Liver (tissue), 9 donors: ENCODE results near the gene CCNDBP1. TPM values are rescaled to one million over a fixed set of nuclear protein-coding genes. Genes with fewer than 3 reads are reported as not detected.

Experiments
- DNase-seq: peaks from one replicate; pipeline ENCODE4 v3.0.0-alpha.2; 2017; ENCODE audit warnings: low spot score
- H3K27ac ChIP-seq, 2 donors: one replicate each; pipeline ENCODE4 v1.7.0; 2013; ENCODE audit warnings: inconsistent platforms in 2 of 2, low read length in 2 of 2, control low read depth in 1 of 2, low read depth in 1 of 2, mild to moderate bottlenecking in 1 of 2
- H3K27me3 ChIP-seq, 4 donors: one replicate each; pipeline versions ENCODE4 v1.6.1 to v1.7.0; 2013; ENCODE audit warnings: low read length in 3 of 4, inconsistent platforms in 1 of 4, mild to moderate bottlenecking in 1 of 4, moderate library complexity in 1 of 4; ENCODE audit not compliant: control insufficient read depth in 4 of 4, insufficient read depth in 4 of 4
- H3K36me3 ChIP-seq, 4 donors: one replicate each; pipeline versions ENCODE4 v1.6.1 to v1.7.0; 2013; ENCODE audit warnings: low read length in 3 of 4, mild to moderate bottlenecking in 3 of 4, low read depth in 1 of 4, moderate library complexity in 1 of 4; ENCODE audit not compliant: control insufficient read depth in 4 of 4, insufficient read depth in 3 of 4
- H3K4me1 ChIP-seq, 4 donors: one replicate each; pipeline versions ENCODE4 v1.6.1 to v1.7.0; 2013; ENCODE audit warnings: low read length in 3 of 4, mild to moderate bottlenecking in 3 of 4, moderate library complexity in 1 of 4; ENCODE audit not compliant: control insufficient read depth in 4 of 4, insufficient read depth in 4 of 4
- H3K4me3 ChIP-seq, 3 donors: one replicate each; pipeline versions ENCODE4 v1.6.1 to v1.7.0; 2013; ENCODE audit warnings: low read length in 3 of 3, control low read depth in 1 of 3, low read depth in 1 of 3, mild to moderate bottlenecking in 1 of 3
- H3K9ac ChIP-seq, 2 donors: one replicate each; pipeline ENCODE4 v1.7.0; 2013; ENCODE audit warnings: low read length in 2 of 2, mild to moderate bottlenecking in 2 of 2, moderate library complexity in 2 of 2, control low read depth in 1 of 2, low read depth in 1 of 2
- H3K9me3 ChIP-seq, 4 donors: one replicate each; pipeline versions ENCODE4 v1.6.1 to v1.7.0; 2013; ENCODE audit warnings: low read length in 3 of 4; ENCODE audit not compliant: control insufficient read depth in 4 of 4
- ATF3 ChIP-seq: IDR thresholded peaks from 2 replicates; pipeline ENCODE4 v1.6.1; 2016; ENCODE audit warnings: antibody characterized with exemption
- EGR1 ChIP-seq, 2 donors: IDR thresholded peaks; 2 replicates each; pipeline ENCODE4 v1.6.1; 2016 to 2018; ENCODE audit warnings: antibody characterized with exemption in 2 of 2, low read depth in 2 of 2
- FOXA1 ChIP-seq: IDR thresholded peaks from 2 replicates; pipeline ENCODE4 v1.6.1; 2016; ENCODE audit warnings: antibody characterized with exemption
- FOXA2 ChIP-seq: IDR thresholded peaks from 2 replicates; pipeline ENCODE4 v1.6.1; 2016; ENCODE audit warnings: antibody characterized with exemption
- GABPA ChIP-seq, 2 donors: IDR thresholded peaks in 1 of 2; conservative IDR thresholded peaks in 1 of 2; 2 replicates each; pipeline ENCODE4 v1.6.1; 2016; ENCODE audit warnings: antibody characterized with exemption in 2 of 2, mild to moderate bottlenecking in 1 of 2, moderate library complexity in 1 of 2
- HNF4G ChIP-seq: IDR thresholded peaks from 2 replicates; pipeline ENCODE4 v1.6.1; 2016; ENCODE audit warnings: antibody characterized with exemption
- JUND ChIP-seq, 2 donors: IDR thresholded peaks; 2 replicates each; pipeline ENCODE4 v1.6.1; 2016; ENCODE audit warnings: antibody characterized with exemption in 2 of 2
- NR2F2 ChIP-seq: IDR thresholded peaks from 2 replicates; pipeline ENCODE4 v1.6.1; 2016; ENCODE audit warnings: antibody characterized with exemption
- REST ChIP-seq: IDR thresholded peaks from 2 replicates; pipeline ENCODE4 v1.6.1; 2016; ENCODE audit warnings: antibody characterized with exemption, mild to moderate bottlenecking
- RXRA ChIP-seq, 2 donors: IDR thresholded peaks; 2 replicates each; pipeline ENCODE4 v1.6.1; 2017 to 2018; ENCODE audit warnings: antibody characterized with exemption in 2 of 2, mild to moderate bottlenecking in 1 of 2
- SP1 ChIP-seq: IDR thresholded peaks from 2 replicates; pipeline ENCODE4 v1.6.1; 2018; ENCODE audit warnings: antibody characterized with exemption, mild to moderate bottlenecking
- YY1 ChIP-seq: IDR thresholded peaks from 2 replicates; pipeline ENCODE4 v1.6.1; 2016; ENCODE audit warnings: antibody characterized with exemption, mild to moderate bottlenecking
- WGBS: extraction: QIAGEN DNeasy Blood & Tissue Kit; methylation state at CpG from one replicate; pipeline ENCODE4 v1.1.7; 2013; 5-methylcytosine and 5-hydroxymethylcytosine counted together
- polyA plus RNA-seq, 2 donors: library from polyadenylated mRNA; stranded (reverse) in 1 of 2; unstranded in 1 of 2; fragments of 200-250 nt in 1 of 2; fragments of >200 nt in 1 of 2; fragmentation: Nextera tagmentation in 1 of 2; extraction: Ambion mirVana in 1 of 2; gene quantifications; one replicate each; pipeline versions ENCODE4 v1.2.1 to v1.2.3, GENCODE V29; 2013 to 2015
- total RNA-seq, 2 donors: library from RNA; depleted of rRNA; stranded (reverse); fragments of >200 nt; gene quantifications; one replicate each; pipeline ENCODE4 v1.2.3, GENCODE V29; 2014
- TF ChIP-seq, protein P1 (sequence below): IDR thresholded peaks from 2 replicates; pipeline ENCODE4 v1.6.1; 2016; ENCODE audit warnings: antibody characterized with exemption
- TF ChIP-seq, protein P2 (sequence below): IDR thresholded peaks from 2 replicates; pipeline ENCODE4 v1.6.1; 2016; ENCODE audit warnings: antibody characterized with exemption
- donor health status: healthy.
- donor health status: healthy.
- donor health status: healthy.
- donor health status: healthy.
- donor health status: healthy.

The CCNDBP1 gene
- total and polyA plus RNA-seq, 4 donors: 21.4 to 160 (median 26.4) TPM

DNA sequence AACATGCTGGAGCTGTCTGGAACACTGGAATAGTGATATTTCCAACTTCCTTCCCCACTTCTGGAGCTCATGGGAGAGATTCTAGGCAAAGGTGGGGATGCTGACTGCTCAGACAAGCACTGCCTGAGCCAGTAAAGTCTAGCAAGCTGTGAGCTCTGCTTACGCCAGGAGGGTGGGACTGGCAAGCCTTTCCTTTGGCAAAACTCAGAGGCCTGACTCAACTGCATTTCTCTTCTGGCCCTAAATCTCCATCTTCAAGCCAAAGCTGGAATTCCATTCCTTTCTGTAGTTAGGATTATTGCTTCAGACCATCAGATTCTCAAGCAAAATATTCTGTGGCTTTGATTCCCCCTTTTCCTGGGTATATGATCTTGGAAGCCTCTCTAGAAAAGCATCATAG, 55.9 kb downstream of the CCNDBP1 start (continued):
- TF ChIP-seq, protein P1, sequence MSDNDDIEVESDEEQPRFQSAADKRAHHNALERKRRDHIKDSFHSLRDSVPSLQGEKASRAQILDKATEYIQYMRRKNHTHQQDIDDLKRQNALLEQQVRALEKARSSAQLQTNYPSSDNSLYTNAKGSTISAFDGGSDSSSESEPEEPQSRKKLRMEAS: no peak
- TF ChIP-seq EGR1 (IDR thresholded peaks at IDR 0.05; ENCODE audit: low read depth in 2 of 2) (no peak), SP1 (no peak), YY1 (no peak), GABPA (IDR thresholded peaks at IDR 0.05 in 1 of 2, conservative IDR thresholded peaks at IDR 0.05 in 1 of 2) (no peak)

GRCh38 chr15:43242616-43243015, 57.4 kb downstream of the CCNDBP1 start:
- H3K27me3 ChIP-seq: peaks cover 0 to 3% (median 0%) of the 10 kb centered on the region in 4 donors
- no peaks in the 10 kb centered on the region for H3K4me1 ChIP-seq
- H3K4me3 ChIP-seq: no peak overlapping the region
- WGBS: 74% methylated on average over 5 of the region's 5 CpGs
- H3K27ac ChIP-seq: no peak overlapping the region
- H3K36me3 ChIP-seq: no peaks in the 10 kb centered on the region
- DNase-seq: no peak
- no peaks in the 10 kb centered on the region for H3K9me3 ChIP-seq
- TF ChIP-seq SP1: no peak
- TF ChIP-seq ATF3: no peak
- TF ChIP-seq, protein P2, sequence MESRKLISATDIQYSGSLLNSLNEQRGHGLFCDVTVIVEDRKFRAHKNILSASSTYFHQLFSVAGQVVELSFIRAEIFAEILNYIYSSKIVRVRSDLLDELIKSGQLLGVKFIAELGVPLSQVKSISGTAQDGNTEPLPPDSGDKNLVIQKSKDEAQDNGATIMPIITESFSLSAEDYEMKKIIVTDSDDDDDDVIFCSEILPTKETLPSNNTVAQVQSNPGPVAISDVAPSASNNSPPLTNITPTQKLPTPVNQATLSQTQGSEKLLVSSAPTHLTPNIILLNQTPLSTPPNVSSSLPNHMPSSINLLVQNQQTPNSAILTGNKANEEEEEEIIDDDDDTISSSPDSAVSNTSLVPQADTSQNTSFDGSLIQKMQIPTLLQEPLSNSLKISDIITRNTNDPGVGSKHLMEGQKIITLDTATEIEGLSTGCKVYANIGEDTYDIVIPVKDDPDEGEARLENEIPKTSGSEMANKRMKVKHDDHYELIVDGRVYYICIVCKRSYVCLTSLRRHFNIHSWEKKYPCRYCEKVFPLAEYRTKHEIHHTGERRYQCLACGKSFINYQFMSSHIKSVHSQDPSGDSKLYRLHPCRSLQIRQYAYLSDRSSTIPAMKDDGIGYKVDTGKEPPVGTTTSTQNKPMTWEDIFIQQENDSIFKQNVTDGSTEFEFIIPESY: no peak
- TF ChIP-seq RXRA (IDR thresholded peaks at IDR 0.05): no peak
- H3K9ac ChIP-seq: no peak overlapping the region

- Histone ChIP-seq H3K4me3 (no peak overlapping the region), H3K9ac (no peak overlapping the region), H3K4me1 (no peaks in the 10 kb centered on the region), H3K27ac (no peak overlapping the region), H3K27me3 (peaks cover 0 to 3% (median 0%) of the 10 kb centered on the region in 4 donors), H3K36me3 (no peaks in the 10 kb centered on the region), H3K9me3 (no peaks in the 10 kb centered on the region)
- no peak for TF ChIP-seq HNF4G
- no peak for TF ChIP-seq JUND (IDR thresholded peaks at IDR 0.05)
- TF ChIP-seq FOXA1: no peak
- no peak for TF ChIP-seq ATF3
- TF ChIP-seq NR2F2: no peak
- no peak for TF ChIP-seq FOXA2
- TF ChIP-seq YY1: no peak
- no peak for TF ChIP-seq REST
- TF ChIP-seq SP1: no peak
- TF ChIP-seq, protein P1: no peak
- TF ChIP-seq EGR1 (IDR thresholded peaks at IDR 0.05; ENCODE audit: low read depth in 2 of 2): no peak
- no peak for DNase-seq
- WGBS: 93% methylated on average over 2 of the region's 2 CpGs
Measured at GRCh38 chr15:43243020-43243645, 57.9 kb downstream of the CCNDBP1 start.
